Hepatocyte (in vitro differentiated cells): ENCODE results near the gene SENP2. TPM values are rescaled to one million over a fixed set of nuclear protein-coding genes. Genes with fewer than 3 reads are reported as not detected.

Experiments used
- DNase-seq: peaks from one replicate; pipeline ENCODE4 v3.0.0-alpha.2; 2016; ENCODE audit warnings: low spot score
- H2AFZ ChIP-seq: fragments of 200-600 bp; sonication (generic); 2 replicates; pipeline ENCODE4 v1.6.0; 2016; ENCODE audit warnings: antibody characterized with exemption, mild to moderate bottlenecking
- H3K27ac ChIP-seq: fragments of 200-600 bp; sonication (generic); 2 replicates; pipeline ENCODE4 v1.5.1; 2016; ENCODE audit warnings: mild to moderate bottlenecking
- H3K27me3 ChIP-seq: fragments of 200-600 bp; sonication (generic); 2 replicates; pipeline ENCODE4 v1.6.1; 2016
- H3K36me3 ChIP-seq: fragments of 200-600 bp; sonication (generic); replicated peaks from 2 replicates; pipeline ENCODE4 v1.5.1; 2016; ENCODE audit warnings: low read depth; ENCODE audit not compliant: insufficient read depth
- H3K4me1 ChIP-seq: fragments of 200-600 bp; sonication (generic); 2 replicates; pipeline ENCODE4 v1.5.1; 2016; ENCODE audit warnings: mild to moderate bottlenecking, moderate library complexity; ENCODE audit not compliant: insufficient read depth
- H3K4me2 ChIP-seq: fragments of 200-600 bp; sonication (generic); 2 replicates; pipeline ENCODE4 v1.6.0; 2016
- H3K4me3 ChIP-seq: fragments of 200-600 bp; sonication (generic); 2 replicates; pipeline ENCODE4 v1.5.1; 2016; ENCODE audit warnings: mild to moderate bottlenecking
- H3K79me2 ChIP-seq: fragments of 200-600 bp; sonication (generic); 2 replicates; pipeline ENCODE4 v1.6.0; 2017; ENCODE audit warnings: mild to moderate bottlenecking
- H3K9me2 ChIP-seq: fragments of 200-600 bp; sonication (generic); replicated peaks from 2 replicates; pipeline ENCODE4 v1.6.0; 2017; ENCODE audit warnings: mild to moderate bottlenecking; ENCODE audit not compliant: insufficient read depth
- H3K9me3 ChIP-seq: fragments of 200-600 bp; sonication (generic); 2 replicates; pipeline ENCODE4 v1.5.1; 2016; ENCODE audit warnings: low read depth, mild to moderate bottlenecking
- H4K20me1 ChIP-seq: fragments of 200-600 bp; sonication (generic); 2 replicates; pipeline ENCODE4 v1.6.0; 2016; ENCODE audit warnings: mild to moderate bottlenecking; ENCODE audit not compliant: insufficient read depth, poor library complexity, severe bottlenecking
- CTCF ChIP-seq: fragments of 200-600 bp; sonication (generic); IDR thresholded peaks from 2 replicates; pipeline ENCODE4 v1.5.1; 2016; ENCODE audit warnings: antibody characterized with exemption, mild to moderate bottlenecking; ENCODE audit not compliant: poor library complexity
- EZH2 ChIP-seq: fragments of 200-600 bp; sonication (generic); IDR thresholded peaks from 2 replicates; pipeline ENCODE4 v1.6.1; 2016; ENCODE audit warnings: antibody characterized with exemption, mild to moderate bottlenecking, borderline replicate concordance
- EZH2phosphoT487 ChIP-seq: fragments of 200-600 bp; sonication (generic); IDR thresholded peaks from one replicate; pipeline ENCODE4 v1.6.1; 2018; ENCODE audit warnings: antibody characterized with exemption, mild to moderate bottlenecking, low read depth, moderate library complexity; ENCODE audit not compliant: unreplicated experiment, severe bottlenecking
- WGBS: methylation state at CpG from one replicate; pipeline ENCODE4 v1.1.6; 2016; ENCODE audit warnings: low lambda C conversion rate; ENCODE audit errors: missing lambda C conversion rate; 5-methylcytosine and 5-hydroxymethylcytosine counted together
- polyA plus RNA-seq: library from polyadenylated mRNA; unstranded; fragments of >200 nt; fragmentation: Nextera tagmentation; extraction: Ambion mirVana; gene quantifications from 2 replicates; pipeline ENCODE4 v1.2.1, GENCODE V29; 2016
- total RNA-seq: library from RNA; depleted of rRNA; stranded (reverse); fragments of >200 nt; gene quantifications from 2 replicates; pipeline ENCODE4 v1.2.3, GENCODE V29; 2014

The SENP2 gene
- total and polyA plus RNA-seq, 2 experiments from 2014 or later = 29.3 to 34.8 TPM

GRCh38 chr3:185540695-185541094, 45.4 kb upstream of the SENP2 start:
- Histone ChIP-seq H3K9me2 (no peaks in the 10 kb centered on the region), H3K36me3 (no peaks in the 10 kb centered on the region), H3K27ac (no peak overlapping the region), H3K27me3 (no peaks in the 10 kb centered on the region), H3K79me2 (no peaks in the 10 kb centered on the region), H4K20me1 (no peaks in the 10 kb centered on the region), H3K4me3 (no peak overlapping the region), H2AFZ (no peak overlapping the region), H3K4me1 (peaks cover 8% of the 10 kb centered on the region), H3K4me2 (no peak overlapping the region), H3K9me3 (no peaks in the 10 kb centered on the region)
- TF ChIP-seq EZH2phosphoT487 = no peak
- no peak for TF ChIP-seq CTCF
- no peak for TF ChIP-seq EZH2
- WGBS = 86% methylated on average over 7 of the region's 7 CpGs
- DNase-seq = no peak

- peak; percentile 56 for DNase-seq
- no peaks in the 10 kb centered on the region for H4K20me1 ChIP-seq
- H3K4me3 ChIP-seq = no peak overlapping the region
- no peaks in the 10 kb centered on the region for H3K36me3 ChIP-seq
- peaks cover 3% of the 10 kb centered on the region for H3K79me2 ChIP-seq
- H2AFZ ChIP-seq = no peak overlapping the region
- H3K27me3 ChIP-seq = no peaks in the 10 kb centered on the region
- peak overlapping the region; percentile 68 for H3K27ac ChIP-seq
- TF ChIP-seq CTCF (no peak), EZH2 (no peak), EZH2phosphoT487 (no peak)
- H3K9me2 ChIP-seq = no peaks in the 10 kb centered on the region
- no peak overlapping the region for H3K4me2 ChIP-seq
- H3K9me3 ChIP-seq = no peaks in the 10 kb centered on the region
- peaks cover 11% of the 10 kb centered on the region for H3K4me1 ChIP-seq
- 88% methylated on average over 3 of the region's 3 CpGs for WGBS
Observed at GRCh38 chr3:185549122-185549521, 37.0 kb upstream of the SENP2 start.

GRCh38 chr3:185549651-185550111, 36.4 kb upstream of the SENP2 start:
- no peak for TF ChIP-seq CTCF
- TF ChIP-seq EZH2phosphoT487 = no peak
- TF ChIP-seq EZH2 = no peak
- Histone ChIP-seq H3K27me3 (no peaks in the 10 kb centered on the region), H3K27ac (peak overlapping the region; percentile 68), H3K9me2 (no peaks in the 10 kb centered on the region), H3K79me2 (peaks cover 3% of the 10 kb centered on the region), H3K9me3 (no peaks in the 10 kb centered on the region), H2AFZ (no peak overlapping the region), H3K4me3 (no peak overlapping the region), H4K20me1 (no peaks in the 10 kb centered on the region), H3K36me3 (no peaks in the 10 kb centered on the region), H3K4me1 (peaks cover 6% of the 10 kb centered on the region), H3K4me2 (peak overlapping the region; percentile 45)
- 94% methylated on average over 3 of the region's 3 CpGs for WGBS
- DNase-seq = no peak
